ENCODE results near the gene CEP83. TPM values are rescaled to one million over a fixed set of nuclear protein-coding genes. Genes with fewer than 3 reads are reported as not detected.

CEP83 gene
- total and polyA plus RNA-seq, 10 donors: 6.8 to 29.0 (median 14.0) TPM

GRCh38 chr12:94261786-94262185, 197.9 kb downstream of the CEP83 start:
- TF ChIP-seq POLR2A (IDR thresholded peaks at IDR 0.05): no peak
- no peak for TF ChIP-seq CTCF (IDR thresholded peaks at IDR 0.05 in 8 of 11, conservative IDR thresholded peaks at IDR 0.05 in 3 of 11)
- no peak for TF ChIP-seq POLR2AphosphoS5 (IDR thresholded peaks at IDR 0.05)
- WGBS, 5 donors: 63 to 81% (median 69%) methylated on average over 3 of the region's 3 CpGs
- H3K4me3 ChIP-seq: peak overlapping the region in 7 of 8 donors; percentile 38 to 77 (median 43)
- peaks cover 18 to 69% (median 47%) of the 10 kb centered on the region in 6 donors for H3K4me1 ChIP-seq
- peaks cover 0 to 75% (median 17%) of the 10 kb centered on the region in 6 donors for H3K36me3 ChIP-seq
- no peak for DNase-seq
- H3K27ac ChIP-seq: peak overlapping the region; percentile 76 to 94 (median 88)
- intact Hi-C loops (cut with DNase I; ENCODE audit: low total_unique reads): no loop called here
- no peaks in the 10 kb centered on the region for H3K27me3 ChIP-seq (replicated peaks in 1 of 7)
- no peaks in the 10 kb centered on the region for H3K9me3 ChIP-seq

GRCh38 chr12:94261119-94261518, 198.5 kb downstream of the CEP83 start:
- H3K4me3 ChIP-seq: no peak overlapping the region
- TF ChIP-seq CTCF (IDR thresholded peaks at IDR 0.05 in 8 of 11, conservative IDR thresholded peaks at IDR 0.05 in 3 of 11) (no peak), POLR2AphosphoS5 (IDR thresholded peaks at IDR 0.05) (no peak), POLR2A (IDR thresholded peaks at IDR 0.05) (no peak)
- 72 to 88% (median 85%) methylated on average over 2 of the region's 2 CpGs for WGBS, 5 donors

GRCh38 chr12:94260717-94261116, 198.9 kb downstream of the CEP83 start:
- DNase-seq: no peak
- no peak overlapping the region for H3K4me3 ChIP-seq
- peaks cover 0 to 75% (median 19%) of the 10 kb centered on the region in 6 donors for H3K36me3 ChIP-seq
- H3K27me3 ChIP-seq (replicated peaks in 1 of 7): no peaks in the 10 kb centered on the region
- TF ChIP-seq POLR2A (IDR thresholded peaks at IDR 0.05): no peak
- TF ChIP-seq POLR2AphosphoS5 (IDR thresholded peaks at IDR 0.05): no peak
- no peak for TF ChIP-seq CTCF (IDR thresholded peaks at IDR 0.05 in 8 of 11, conservative IDR thresholded peaks at IDR 0.05 in 3 of 11)
- 88 to 93% (median 93%) methylated on average over 13 of the region's 13 CpGs for WGBS, 5 donors
- peak overlapping the region in 5 of 8 donors; percentile 85 to 94 (median 89) for H3K27ac ChIP-seq
- H3K4me1 ChIP-seq: peaks cover 18 to 59% (median 38%) of the 10 kb centered on the region in 6 donors
- intact Hi-C loops (cut with DNase I; ENCODE audit: low total_unique reads): no loop called here
- no peaks in the 10 kb centered on the region for H3K9me3 ChIP-seq

More at GRCh38 chr12:94261119-94261518, 198.5 kb downstream of the CEP83 start:
- Histone ChIP-seq H3K27me3 (replicated peaks in 1 of 7) (no peaks in the 10 kb centered on the region), H3K9me3 (no peaks in the 10 kb centered on the region), H3K4me1 (peaks cover 18 to 63% (median 41%) of the 10 kb centered on the region in 6 donors), H3K36me3 (peaks cover 0 to 75% (median 19%) of the 10 kb centered on the region in 6 donors), H3K27ac (peak overlapping the region in 7 of 8 donors; percentile 84 to 94 (median 89))
- intact Hi-C loops (cut with DNase I; ENCODE audit: low total_unique reads): no loop called here
- DNase-seq: no peak

- TF ChIP-seq CTCF (IDR thresholded peaks at IDR 0.05 in 8 of 11, conservative IDR thresholded peaks at IDR 0.05 in 3 of 11) (no peak), POLR2AphosphoS5 (IDR thresholded peaks at IDR 0.05) (no peak), POLR2A (IDR thresholded peaks at IDR 0.05) (no peak)
- no peaks in the 10 kb centered on the region for H3K27me3 ChIP-seq (replicated peaks in 1 of 7)
- no peak for DNase-seq
- H3K36me3 ChIP-seq: peaks cover 0 to 75% (median 22%) of the 10 kb centered on the region in 6 donors
- no peak overlapping the region for H3K4me3 ChIP-seq
- peaks cover 18 to 52% (median 37%) of the 10 kb centered on the region in 6 donors for H3K4me1 ChIP-seq
- intact Hi-C loops (cut with DNase I; ENCODE audit: low total_unique reads): no loop called here
- peak overlapping the region in 3 of 8 donors; percentile 0 to 88 (median 3) for H3K27ac ChIP-seq
- no peaks in the 10 kb centered on the region for H3K9me3 ChIP-seq
- 88 to 92% (median 90%) methylated on average over 3 of the region's 3 CpGs for WGBS, 5 donors
These were observed 199.7 kb downstream of the CEP83 start for GRCh38 chr12:94260017-94260416.

Measured in spleen (tissue), 11 donors.